Activated B cell treated with CpG ODN at 0.5 μM for 24 hours (primary cell): ENCODE results near the gene NEAT1. TPM values are rescaled to one million over a fixed set of nuclear protein-coding genes. Genes with fewer than 3 reads are reported as not detected.

Experiments
- ATAC-seq: fragments of 200-7000 bp; cut with Tn5 transposase; one replicate; pipeline ENCODE4 v1.10.0; 2021; ENCODE audit warnings: low read depth, mild to moderate bottlenecking, moderate library complexity
- CTCF ChIA-PET: fragments of 350-600 bp; sonication (Branson Sonifier 250); formaldehyde crosslinking; loops from one replicate; lab custom pipeline; 2021; ENCODE audit warnings: antibody characterized with exemption; lab: Charles Lee
- POLR2A ChIA-PET: fragments of 350-600 bp; sonication (Branson Sonifier 250); formaldehyde crosslinking; loops from one replicate; lab custom pipeline; 2021; ENCODE audit warnings: antibody characterized with exemption; lab: Charles Lee
- DNase-seq: peaks from one replicate; pipeline ENCODE4 v3.0.0; 2022
- H3K27ac Mint-ChIP-seq: one replicate; pipeline ENCODE4 v1.8.0; 2020; ENCODE audit warnings: mixed read lengths
- H3K27me3 Mint-ChIP-seq: one replicate; pipeline ENCODE4 v1.8.0; 2021; ENCODE audit warnings: mixed read lengths
- H3K36me3 Mint-ChIP-seq: one replicate; pipeline ENCODE4 v1.8.0; 2021; ENCODE audit warnings: low read depth, mixed read lengths
- H3K4me1 Mint-ChIP-seq: one replicate; pipeline ENCODE4 v1.8.0; 2021; ENCODE audit warnings: mixed read lengths
- H3K4me3 Mint-ChIP-seq: one replicate; pipeline ENCODE4 v1.8.0; 2020; ENCODE audit warnings: mild to moderate bottlenecking, mixed read lengths
- H3K9me3 Mint-ChIP-seq: one replicate; pipeline ENCODE4 v1.8.0; 2020; ENCODE audit warnings: mixed read lengths
- intact Hi-C: fragments of 100-400 bp; cut with micrococcal nuclease; formaldehyde crosslinking; loops from one replicate; pipeline ENCODE4 v1.15.1; 2024
- total RNA-seq: library from RNA; stranded (reverse); gene quantifications from 2 replicates; pipeline ENCODE4 v1.2.3, GENCODE V29; 2022
- TF ChIP-seq, protein P1 (sequence below): fragments of 200-600 bp; IDR thresholded peaks from one replicate; pipeline ENCODE4 v1.8.0; 2022; ENCODE audit warnings: antibody characterized with exemption, mild to moderate bottlenecking

The NEAT1 gene
- total RNA-seq, 1 donor from 2014 or later = 699 TPM

DNA sequence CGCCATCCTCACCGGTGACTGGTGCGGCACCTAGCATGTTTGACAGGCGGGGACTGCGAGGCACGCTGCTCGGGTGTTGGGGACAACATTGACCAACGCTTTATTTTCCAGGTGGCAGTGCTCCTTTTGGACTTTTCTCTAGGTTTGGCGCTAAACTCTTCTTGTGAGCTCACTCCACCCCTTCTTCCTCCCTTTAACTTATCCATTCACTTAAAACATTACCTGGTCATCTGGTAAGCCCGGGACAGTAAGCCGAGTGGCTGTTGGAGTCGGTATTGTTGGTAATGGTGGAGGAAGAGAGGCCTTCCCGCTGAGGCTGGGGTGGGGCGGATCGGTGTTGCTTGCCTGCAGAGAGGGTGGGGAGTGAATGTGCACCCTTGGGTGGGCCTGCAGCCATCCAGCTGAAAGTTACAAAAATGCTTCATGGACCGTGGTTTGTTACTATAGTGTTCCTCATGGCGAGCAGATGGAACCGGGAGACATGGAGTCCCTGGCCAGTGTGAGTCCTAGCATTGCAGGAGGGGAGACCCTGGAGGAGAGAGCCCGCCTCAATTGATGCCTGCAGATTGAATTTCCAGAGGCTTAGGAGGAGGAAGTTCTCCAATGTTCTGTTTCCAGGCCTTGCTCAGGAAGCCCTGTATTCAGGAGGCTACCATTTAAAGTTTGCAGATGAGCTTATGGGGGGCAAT lies 1.1 kb downstream of the NEAT1 start:
- POLR2A ChIA-PET = interaction anchor here (1.1 to 19.3 kb wide), 18 partner anchors 5 to 289 kb away, joined by 3 to 3752 read pairs (median 30); partner anchors contain the start of genes DPF2, FRMD8, MALAT1 and NEAT1

DNA sequence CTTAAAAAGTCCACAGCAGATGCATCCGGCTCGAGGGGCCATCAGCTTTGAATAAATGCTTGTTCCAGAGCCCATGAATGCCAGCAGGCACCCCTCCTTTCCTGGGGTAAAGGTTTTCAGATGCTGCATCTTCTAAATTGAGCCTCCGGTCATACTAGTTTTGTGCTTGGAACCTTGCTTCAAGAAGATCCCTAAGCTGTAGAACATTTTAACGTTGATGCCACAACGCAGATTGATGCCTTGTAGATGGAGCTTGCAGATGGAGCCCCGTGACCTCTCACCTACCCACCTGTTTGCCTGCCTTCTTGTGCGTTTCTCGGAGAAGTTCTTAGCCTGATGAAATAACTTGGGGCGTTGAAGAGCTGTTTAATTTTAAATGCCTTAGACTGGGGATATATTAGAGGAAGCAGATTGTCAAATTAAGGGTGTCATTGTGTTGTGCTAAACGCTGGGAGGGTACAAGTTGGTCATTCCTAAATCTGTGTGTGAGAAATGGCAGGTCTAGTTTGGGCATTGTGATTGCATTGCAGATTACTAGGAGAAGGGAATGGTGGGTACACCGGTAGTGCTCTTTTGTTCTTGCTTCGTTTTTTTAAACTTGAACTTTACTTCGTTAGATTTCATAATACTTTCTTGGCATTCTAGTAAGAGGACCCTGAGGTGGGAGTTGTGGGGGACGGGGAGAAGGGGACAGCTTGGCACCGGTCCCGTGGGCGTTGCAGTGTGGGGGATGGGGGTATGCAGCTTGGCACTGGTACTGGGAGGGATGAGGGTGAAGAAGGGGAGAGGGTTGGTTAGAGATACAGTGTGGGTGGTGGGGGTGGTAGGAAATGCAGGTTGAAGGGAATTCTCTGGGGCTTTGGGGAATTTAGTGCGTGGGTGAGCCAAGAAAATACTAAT lies 1.9 kb downstream of the NEAT1 start:
- Mint-ChIP-seq H3K4me1 (peaks cover 77% of the 10 kb centered on the region), H3K36me3 (peaks cover 53% of the 10 kb centered on the region), H3K9me3 (no peaks in the 10 kb centered on the region), H3K27ac (peak overlapping the region; percentile 100), H3K4me3 (peak overlapping the region; percentile 100), H3K27me3 (no peaks in the 10 kb centered on the region)
- TF ChIP-seq, protein P1, sequence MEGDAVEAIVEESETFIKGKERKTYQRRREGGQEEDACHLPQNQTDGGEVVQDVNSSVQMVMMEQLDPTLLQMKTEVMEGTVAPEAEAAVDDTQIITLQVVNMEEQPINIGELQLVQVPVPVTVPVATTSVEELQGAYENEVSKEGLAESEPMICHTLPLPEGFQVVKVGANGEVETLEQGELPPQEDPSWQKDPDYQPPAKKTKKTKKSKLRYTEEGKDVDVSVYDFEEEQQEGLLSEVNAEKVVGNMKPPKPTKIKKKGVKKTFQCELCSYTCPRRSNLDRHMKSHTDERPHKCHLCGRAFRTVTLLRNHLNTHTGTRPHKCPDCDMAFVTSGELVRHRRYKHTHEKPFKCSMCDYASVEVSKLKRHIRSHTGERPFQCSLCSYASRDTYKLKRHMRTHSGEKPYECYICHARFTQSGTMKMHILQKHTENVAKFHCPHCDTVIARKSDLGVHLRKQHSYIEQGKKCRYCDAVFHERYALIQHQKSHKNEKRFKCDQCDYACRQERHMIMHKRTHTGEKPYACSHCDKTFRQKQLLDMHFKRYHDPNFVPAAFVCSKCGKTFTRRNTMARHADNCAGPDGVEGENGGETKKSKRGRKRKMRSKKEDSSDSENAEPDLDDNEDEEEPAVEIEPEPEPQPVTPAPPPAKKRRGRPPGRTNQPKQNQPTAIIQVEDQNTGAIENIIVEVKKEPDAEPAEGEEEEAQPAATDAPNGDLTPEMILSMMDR = no peak
- ChIA-PET CTCF (interaction anchor here (0.8 to 12.8 kb wide), 5 partner anchors 8 to 80 kb away, joined by 3 to 289 read pairs (median 4); partner anchors contain the start of genes MALAT1 and SLC25A45), POLR2A (interaction anchor here (0.7 to 19.3 kb wide), 20 partner anchors 6 to 435 kb away, joined by 3 to 3752 read pairs (median 14); partner anchors contain the start of genes DPF2, FRMD8, MALAT1 and MUS81)
- no peak for ATAC-seq
- intact Hi-C loops = loop anchor here (1.0 kb wide), 3 partner anchors 8 to 73 kb away; partner anchors contain the start of gene SLC25A45
- peak; percentile 35 for DNase-seq

More for the DNA sequence above, 1.1 kb downstream of the NEAT1 start:
- peak overlapping the region; percentile 100 for H3K4me3 Mint-ChIP-seq
- H3K9me3 Mint-ChIP-seq = no peaks in the 10 kb centered on the region
- H3K27me3 Mint-ChIP-seq = no peaks in the 10 kb centered on the region
- intact Hi-C loops = no loop called here
- DNase-seq (no peak), ATAC-seq (no peak)
- TF ChIP-seq, protein P1 = no peak
- peaks cover 77% of the 10 kb centered on the region for H3K4me1 Mint-ChIP-seq
- CTCF ChIA-PET = interaction anchor here (1.0 to 12.8 kb wide), 2 partner anchors 41 to 80 kb away, joined by 3 to 289 read pairs; partner anchors contain the start of genes MALAT1 and SLC25A45
- H3K27ac Mint-ChIP-seq = peak overlapping the region; percentile 100
- peaks cover 53% of the 10 kb centered on the region for H3K36me3 Mint-ChIP-seq

DNA sequence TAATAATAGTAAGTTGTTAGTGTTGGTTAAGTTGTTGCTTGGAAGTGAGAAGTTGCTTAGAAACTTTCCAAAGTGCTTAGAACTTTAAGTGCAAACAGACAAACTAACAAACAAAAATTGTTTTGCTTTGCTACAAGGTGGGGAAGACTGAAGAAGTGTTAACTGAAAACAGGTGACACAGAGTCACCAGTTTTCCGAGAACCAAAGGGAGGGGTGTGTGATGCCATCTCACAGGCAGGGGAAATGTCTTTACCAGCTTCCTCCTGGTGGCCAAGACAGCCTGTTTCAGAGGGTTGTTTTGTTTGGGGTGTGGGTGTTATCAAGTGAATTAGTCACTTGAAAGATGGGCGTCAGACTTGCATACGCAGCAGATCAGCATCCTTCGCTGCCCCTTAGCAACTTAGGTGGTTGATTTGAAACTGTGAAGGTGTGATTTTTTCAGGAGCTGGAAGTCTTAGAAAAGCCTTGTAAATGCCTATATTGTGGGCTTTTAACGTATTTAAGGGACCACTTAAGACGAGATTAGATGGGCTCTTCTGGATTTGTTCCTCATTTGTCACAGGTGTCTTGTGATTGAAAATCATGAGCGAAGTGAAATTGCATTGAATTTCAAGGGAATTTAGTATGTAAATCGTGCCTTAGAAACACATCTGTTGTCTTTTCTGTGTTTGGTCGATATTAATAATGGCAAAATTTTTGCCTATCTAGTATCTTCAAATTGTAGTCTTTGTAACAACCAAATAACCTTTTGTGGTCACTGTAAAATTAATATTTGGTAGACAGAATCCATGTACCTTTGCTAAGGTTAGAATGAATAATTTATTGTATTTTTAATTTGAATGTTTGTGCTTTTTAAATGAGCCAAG lies 2.7 kb downstream of the NEAT1 start:
- Mint-ChIP-seq H3K27ac (peak overlapping the region; percentile 100), H3K4me1 (peaks cover 78% of the 10 kb centered on the region), H3K27me3 (no peaks in the 10 kb centered on the region), H3K36me3 (peaks cover 55% of the 10 kb centered on the region), H3K4me3 (peak overlapping the region; percentile 100), H3K9me3 (no peaks in the 10 kb centered on the region)
- POLR2A ChIA-PET = interaction anchor here (0.7 to 19.3 kb wide), 19 partner anchors 7 to 434 kb away, joined by 3 to 3752 read pairs (median 9); partner anchors contain the start of genes DPF2, FRMD8, MALAT1 and MUS81
- TF ChIP-seq, protein P1 = no peak
- no peak for DNase-seq
- CTCF ChIA-PET = interaction anchor here (0.8 to 12.8 kb wide), 4 partner anchors 9 to 79 kb away, joined by 3 to 289 read pairs (median 8); partner anchors contain the start of gene MALAT1
- ATAC-seq = peak; percentile 38
- intact Hi-C loops = loop anchor here (1.0 kb wide), 3 partner anchors 9 to 72 kb away; partner anchors contain the start of gene SLC25A45

DNA sequence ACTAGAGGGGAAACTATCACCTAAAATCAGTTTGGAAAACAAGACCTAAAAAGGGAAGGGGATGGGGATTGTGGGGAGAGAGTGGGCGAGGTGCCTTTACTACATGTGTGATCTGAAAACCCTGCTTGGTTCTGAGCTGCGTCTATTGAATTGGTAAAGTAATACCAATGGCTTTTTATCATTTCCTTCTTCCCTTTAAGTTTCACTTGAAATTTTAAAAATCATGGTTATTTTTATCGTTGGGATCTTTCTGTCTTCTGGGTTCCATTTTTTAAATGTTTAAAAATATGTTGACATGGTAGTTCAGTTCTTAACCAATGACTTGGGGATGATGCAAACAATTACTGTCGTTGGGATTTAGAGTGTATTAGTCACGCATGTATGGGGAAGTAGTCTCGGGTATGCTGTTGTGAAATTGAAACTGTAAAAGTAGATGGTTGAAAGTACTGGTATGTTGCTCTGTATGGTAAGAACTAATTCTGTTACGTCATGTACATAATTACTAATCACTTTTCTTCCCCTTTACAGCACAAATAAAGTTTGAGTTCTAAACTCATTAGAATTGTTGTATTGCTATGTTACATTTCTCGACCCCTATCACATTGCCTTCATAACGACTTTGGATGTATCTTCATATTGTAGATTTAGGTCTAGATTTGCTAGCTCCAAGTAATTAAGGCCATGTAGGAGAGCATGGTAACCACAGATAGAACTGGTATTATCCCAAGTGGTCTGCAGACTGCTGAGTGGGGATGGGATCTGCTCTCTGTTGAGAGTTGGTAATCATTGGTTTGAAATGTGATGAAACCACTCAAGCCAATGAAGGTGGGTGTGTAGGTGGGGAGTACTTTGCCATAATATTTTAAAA lies 3.6 kb downstream of the NEAT1 start:
- Mint-ChIP-seq H3K4me1 (peaks cover 77% of the 10 kb centered on the region), H3K36me3 (peaks cover 55% of the 10 kb centered on the region), H3K27me3 (no peaks in the 10 kb centered on the region), H3K4me3 (peak overlapping the region; percentile 100), H3K27ac (peak overlapping the region; percentile 100), H3K9me3 (no peaks in the 10 kb centered on the region)
- TF ChIP-seq, protein P1 = no peak
- POLR2A ChIA-PET = interaction anchor here (0.6 to 19.3 kb wide), 16 partner anchors 8 to 140 kb away, joined by 3 to 3752 read pairs (median 26); partner anchors contain the start of genes FRMD8, MALAT1, NEAT1 and SLC25A45
- CTCF ChIA-PET = interaction anchor here (1.8 to 12.8 kb wide), 2 partner anchors 10 to 78 kb away, joined by 11 to 289 read pairs; partner anchors contain the start of gene MALAT1
- intact Hi-C loops = loop anchor here (1.0 kb wide), 4 partner anchors 10 to 71 kb away; partner anchors contain the start of gene SLC25A45
- no peak for DNase-seq
- ATAC-seq = peak; percentile 32
